Sigmoid colon (tissue), 7 donors: Measurements from ENCODE around the gene SPATA20. TPM values are rescaled to one million over a fixed set of nuclear protein-coding genes. Genes with fewer than 3 reads are reported as not detected.

Experiments used
- DNase-seq: peaks from one replicate; pipeline ENCODE4 v3.0.0-alpha.2; 2019
- H3K27ac ChIP-seq, 4 donors: fragments of 200-600 bp; sonication (generic); one replicate each; pipeline ENCODE4 v1.5.1; 2016 to 2019; ENCODE audit warnings: mild to moderate bottlenecking in 1 of 4
- H3K27me3 ChIP-seq, 3 donors: fragments of 200-600 bp; sonication (generic); one replicate each; pipeline ENCODE4 v1.5.1; 2019; ENCODE audit warnings: mild to moderate bottlenecking in 1 of 3
- H3K36me3 ChIP-seq, 4 donors: fragments of 200-600 bp; sonication (generic); one replicate each; pipeline ENCODE4 v1.5.1; 2016 to 2019
- H3K4me1 ChIP-seq, 4 donors: fragments of 200-600 bp; sonication (generic); one replicate each; pipeline ENCODE4 v1.5.1; 2017 to 2019
- H3K4me3 ChIP-seq, 4 donors: fragments of 200-600 bp; sonication (generic); one replicate each; pipeline ENCODE4 v1.5.1; 2017 to 2019; ENCODE audit warnings: mild to moderate bottlenecking in 2 of 4, moderate library complexity in 1 of 4
- H3K9me3 ChIP-seq, 4 donors: fragments of 200-600 bp in 3 of 4; sonication (generic) in 3 of 4; one replicate each; pipeline versions ENCODE4 v1.5.1 to v1.6.1; 2013 to 2019
- EP300 ChIP-seq, 4 donors: sonication (generic); formaldehyde crosslinking; IDR thresholded peaks; one replicate each; pipeline ENCODE4 v1.6.1; 2017; ENCODE audit warnings: antibody characterized with exemption in 4 of 4
- POLR2A ChIP-seq, 2 donors: fragments of 450-650 bp; IDR thresholded peaks; one replicate each; pipeline ENCODE4 v1.6.1; 2016; ENCODE audit warnings: antibody characterized with exemption in 2 of 2, mild to moderate bottlenecking in 2 of 2, moderate library complexity in 2 of 2
- POLR2AphosphoS5 ChIP-seq, 4 donors: sonication (generic); formaldehyde crosslinking; IDR thresholded peaks; one replicate each; pipeline ENCODE4 v1.6.1; 2017; ENCODE audit warnings: antibody characterized with exemption in 4 of 4
- WGBS, 2 donors: extraction: QIAGEN DNeasy Blood & Tissue Kit; methylation state at CpG; one replicate each; pipeline ENCODE4 v1.1.7; 2013; 5-methylcytosine and 5-hydroxymethylcytosine counted together
- intact Hi-C: fragments of 100-400 bp; cut with DNase I; formaldehyde crosslinking; loops from one replicate; pipeline ENCODE4 v1.15.1; 2023
- polyA plus RNA-seq, 3 donors: library from polyadenylated mRNA; stranded (reverse); fragments of 200-250 nt; gene quantifications; one replicate each; pipeline ENCODE4 v1.2.3, GENCODE V29; 2013
- total RNA-seq, 4 donors: library from RNA; depleted of rRNA; stranded (reverse); fragments of >200 nt; gene quantifications; one replicate each; pipeline ENCODE4 v1.1.0, GENCODE V29; 2016
- TF ChIP-seq, protein P1 (sequence below), 4 experiments: fragments of 450-650 bp in 3 of 4; fragments of 200-600 bp in 1 of 4; IDR thresholded peaks; one replicate each; pipeline ENCODE4 v1.5.1; 2016 to 2019; ENCODE audit warnings: antibody characterized with exemption in 4 of 4, mild to moderate bottlenecking in 3 of 4, moderate library complexity in 2 of 4
- donor health status: healthy with polysubstance abuse.
- donor health status: Bipolar disorder and iron deficiency.
- donor health status: healthy.

SPATA20 gene
- total and polyA plus RNA-seq, 7 donors, result 24.0 to 81.7 (median 45.1) TPM

DNA sequence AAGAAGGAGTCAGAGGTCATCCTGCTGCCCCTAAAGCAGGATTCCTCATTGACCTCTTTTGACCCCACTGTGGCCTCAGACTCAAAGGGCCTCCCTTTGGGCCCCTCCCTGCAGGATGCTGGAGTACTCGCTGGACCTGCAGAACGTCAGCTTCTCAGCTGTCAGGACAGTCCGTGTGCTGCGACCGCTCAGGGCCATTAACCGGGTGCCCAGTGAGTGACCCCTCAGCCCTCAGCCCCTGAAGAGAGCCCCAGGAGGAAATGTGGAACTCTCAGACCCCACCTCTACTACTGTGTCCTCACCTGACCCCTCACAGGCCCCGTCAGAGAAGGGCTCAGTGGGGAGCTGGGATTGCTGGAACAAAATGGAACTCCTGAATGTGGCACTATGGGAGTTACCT, 22.6 kb downstream of the SPATA20 start:
- no peaks in the 10 kb centered on the region for H3K9me3 ChIP-seq
- H3K27ac ChIP-seq, result no peak overlapping the region
- no peaks in the 10 kb centered on the region for H3K36me3 ChIP-seq
- no peak for TF ChIP-seq EP300 (IDR thresholded peaks at IDR 0.05)
- TF ChIP-seq POLR2A (IDR thresholded peaks at IDR 0.05), result no peak
- TF ChIP-seq, protein P1, sequence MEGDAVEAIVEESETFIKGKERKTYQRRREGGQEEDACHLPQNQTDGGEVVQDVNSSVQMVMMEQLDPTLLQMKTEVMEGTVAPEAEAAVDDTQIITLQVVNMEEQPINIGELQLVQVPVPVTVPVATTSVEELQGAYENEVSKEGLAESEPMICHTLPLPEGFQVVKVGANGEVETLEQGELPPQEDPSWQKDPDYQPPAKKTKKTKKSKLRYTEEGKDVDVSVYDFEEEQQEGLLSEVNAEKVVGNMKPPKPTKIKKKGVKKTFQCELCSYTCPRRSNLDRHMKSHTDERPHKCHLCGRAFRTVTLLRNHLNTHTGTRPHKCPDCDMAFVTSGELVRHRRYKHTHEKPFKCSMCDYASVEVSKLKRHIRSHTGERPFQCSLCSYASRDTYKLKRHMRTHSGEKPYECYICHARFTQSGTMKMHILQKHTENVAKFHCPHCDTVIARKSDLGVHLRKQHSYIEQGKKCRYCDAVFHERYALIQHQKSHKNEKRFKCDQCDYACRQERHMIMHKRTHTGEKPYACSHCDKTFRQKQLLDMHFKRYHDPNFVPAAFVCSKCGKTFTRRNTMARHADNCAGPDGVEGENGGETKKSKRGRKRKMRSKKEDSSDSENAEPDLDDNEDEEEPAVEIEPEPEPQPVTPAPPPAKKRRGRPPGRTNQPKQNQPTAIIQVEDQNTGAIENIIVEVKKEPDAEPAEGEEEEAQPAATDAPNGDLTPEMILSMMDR (IDR thresholded peaks at IDR 0.05), result no peak
- no peak for TF ChIP-seq POLR2AphosphoS5 (IDR thresholded peaks at IDR 0.05)
- peaks cover 0 to 19% (median 10%) of the 10 kb centered on the region in 4 donors for H3K4me1 ChIP-seq
- intact Hi-C loops, result no loop called here
- H3K4me3 ChIP-seq, result no peak overlapping the region
- H3K27me3 ChIP-seq, result peaks cover 0 to 34% (median 7%) of the 10 kb centered on the region in 3 donors
- DNase-seq, result no peak
- 89 to 92% methylated on average over 7 of the region's 7 CpGs for WGBS, 2 donors

DNA sequence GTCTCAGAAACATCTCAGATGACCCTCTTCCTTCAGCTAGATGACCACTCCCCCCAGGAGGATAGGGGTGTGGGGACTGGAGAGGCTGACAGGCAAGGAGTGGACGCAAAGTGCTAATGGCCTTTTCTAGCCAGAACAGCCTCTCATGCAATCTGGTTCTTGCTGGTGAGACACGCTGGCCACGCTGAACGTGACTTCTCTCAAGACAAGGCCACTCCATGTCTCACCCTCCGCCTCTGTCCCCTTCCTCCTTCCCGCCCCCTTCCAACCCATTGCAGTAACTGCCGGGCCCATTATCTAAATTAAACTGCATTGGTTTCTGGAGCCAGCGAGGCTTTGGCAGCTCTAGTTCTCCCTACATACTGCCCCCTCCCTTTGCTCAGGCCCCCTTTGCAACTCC, 23.1 kb downstream of the SPATA20 start:
- peaks cover 0 to 15% (median 6%) of the 10 kb centered on the region in 4 donors for H3K4me1 ChIP-seq
- intact Hi-C loops, result no loop called here
- H3K36me3 ChIP-seq, result no peaks in the 10 kb centered on the region
- H3K9me3 ChIP-seq, result no peaks in the 10 kb centered on the region
- DNase-seq, result no peak
- H3K27me3 ChIP-seq, result peaks cover 0 to 30% (median 2%) of the 10 kb centered on the region in 3 donors
- no peak overlapping the region for H3K27ac ChIP-seq
- TF ChIP-seq POLR2AphosphoS5 (IDR thresholded peaks at IDR 0.05), result no peak
- TF ChIP-seq POLR2A (IDR thresholded peaks at IDR 0.05), result no peak
- TF ChIP-seq EP300 (IDR thresholded peaks at IDR 0.05), result no peak
- TF ChIP-seq, protein P1 (IDR thresholded peaks at IDR 0.05), result no peak
- no peak overlapping the region for H3K4me3 ChIP-seq
- 90 to 91% methylated on average over 8 of the region's 8 CpGs for WGBS, 2 donors

DNA sequence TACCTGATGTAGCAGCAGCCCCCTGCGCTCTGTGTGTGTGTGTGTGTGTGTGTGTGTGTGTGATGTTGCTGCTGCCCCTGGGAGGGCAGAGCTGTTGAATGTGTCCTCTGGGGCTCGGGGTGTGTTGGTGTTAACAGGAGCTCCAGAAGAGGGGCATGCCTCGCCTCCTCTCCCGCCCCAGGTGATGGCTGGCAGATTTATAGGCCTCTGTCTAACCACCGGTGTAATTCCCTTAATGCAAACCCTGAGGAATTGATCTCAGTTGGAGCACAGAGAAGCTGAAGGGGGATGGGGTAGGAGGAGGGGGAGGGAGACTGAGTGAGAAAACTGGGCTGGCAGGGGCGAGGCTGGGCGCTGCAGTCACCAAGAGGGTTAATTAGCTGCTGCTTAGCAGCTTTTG, 23.6 kb downstream of the SPATA20 start:
- Histone ChIP-seq H3K4me1 (peaks cover 0 to 10% (median 2%) of the 10 kb centered on the region in 4 donors), H3K36me3 (no peaks in the 10 kb centered on the region), H3K9me3 (no peaks in the 10 kb centered on the region), H3K27ac (no peak overlapping the region), H3K27me3 (peaks cover 0 to 25% (median 0%) of the 10 kb centered on the region in 3 donors), H3K4me3 (no peak overlapping the region)
- DNase-seq, result no peak
- intact Hi-C loops, result no loop called here
- 65 to 81% methylated on average over 7 of the region's 7 CpGs for WGBS, 2 donors
- TF ChIP-seq, protein P1 (IDR thresholded peaks at IDR 0.05), result no peak
- no peak for TF ChIP-seq EP300 (IDR thresholded peaks at IDR 0.05)

DNA sequence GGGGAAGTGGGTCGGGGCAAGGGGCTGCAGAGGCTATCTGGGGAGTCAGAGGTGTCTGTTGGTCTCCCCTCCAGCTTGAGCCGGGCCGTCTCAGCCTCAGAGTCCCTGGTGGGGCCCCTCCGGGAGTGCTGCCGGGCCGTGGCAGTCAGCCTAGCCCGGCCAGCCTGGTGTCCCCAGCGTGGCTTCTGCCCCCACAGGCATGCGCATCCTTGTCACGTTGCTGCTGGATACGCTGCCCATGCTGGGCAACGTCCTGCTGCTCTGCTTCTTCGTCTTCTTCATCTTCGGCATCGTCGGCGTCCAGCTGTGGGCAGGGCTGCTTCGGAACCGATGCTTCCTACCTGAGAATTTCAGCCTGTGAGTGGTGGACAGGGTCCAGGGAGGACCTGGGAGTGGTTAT, 24.7 kb downstream of the SPATA20 start:
- intact Hi-C loops, result no loop called here
- no peak overlapping the region for H3K27ac ChIP-seq
- H3K36me3 ChIP-seq, result no peaks in the 10 kb centered on the region
- no peak for TF ChIP-seq POLR2A (IDR thresholded peaks at IDR 0.05)
- TF ChIP-seq, protein P1 (IDR thresholded peaks at IDR 0.05), result no peak
- no peak for TF ChIP-seq EP300 (IDR thresholded peaks at IDR 0.05)
- no peak for TF ChIP-seq POLR2AphosphoS5 (IDR thresholded peaks at IDR 0.05)
- H3K27me3 ChIP-seq, result peaks cover 0 to 13% (median 0%) of the 10 kb centered on the region in 3 donors
- H3K4me3 ChIP-seq, result no peak overlapping the region
- no peak for DNase-seq
- WGBS, 2 donors, result 86 to 88% methylated on average over 19 of the region's 19 CpGs
- peaks cover 0 to 5% (median 0%) of the 10 kb centered on the region in 4 donors for H3K4me1 ChIP-seq
- H3K9me3 ChIP-seq, result no peaks in the 10 kb centered on the region

DNA sequence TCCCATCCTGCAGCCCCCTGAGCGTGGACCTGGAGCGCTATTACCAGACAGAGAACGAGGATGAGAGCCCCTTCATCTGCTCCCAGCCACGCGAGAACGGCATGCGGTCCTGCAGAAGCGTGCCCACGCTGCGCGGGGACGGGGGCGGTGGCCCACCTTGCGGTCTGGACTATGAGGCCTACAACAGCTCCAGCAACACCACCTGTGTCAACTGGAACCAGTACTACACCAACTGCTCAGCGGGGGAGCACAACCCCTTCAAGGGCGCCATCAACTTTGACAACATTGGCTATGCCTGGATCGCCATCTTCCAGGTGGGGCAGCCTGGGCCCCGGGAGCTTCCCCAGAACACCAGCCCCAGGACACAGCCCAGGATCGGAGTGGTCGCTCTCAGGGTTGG, 25.6 kb downstream of the SPATA20 start:
- 95 to 97% methylated on average over 20 of the region's 20 CpGs for WGBS, 2 donors
- intact Hi-C loops, result no loop called here

More for the DNA sequence above, 25.6 kb downstream of the SPATA20 start:
- no peak overlapping the region for H3K27ac ChIP-seq
- no peak for DNase-seq
- H3K27me3 ChIP-seq, result peaks cover 0 to 5% (median 0%) of the 10 kb centered on the region in 3 donors
- H3K9me3 ChIP-seq, result no peaks in the 10 kb centered on the region
- H3K36me3 ChIP-seq, result no peaks in the 10 kb centered on the region
- H3K4me3 ChIP-seq, result no peak overlapping the region
- no peak for TF ChIP-seq POLR2AphosphoS5 (IDR thresholded peaks at IDR 0.05)
- TF ChIP-seq EP300 (IDR thresholded peaks at IDR 0.05), result no peak
- TF ChIP-seq, protein P1 (IDR thresholded peaks at IDR 0.05), result no peak
- no peak for TF ChIP-seq POLR2A (IDR thresholded peaks at IDR 0.05)
- H3K4me1 ChIP-seq, result no peaks in the 10 kb centered on the region
